GM12864 (cell line): ENCODE results near the gene SLC37A3.
A peak's percentile ranks its signal among the peaks of the same experiment; 100 is the strongest.
"Not testable (repeated sequence)": the region's sequence is repeated elsewhere in the genome, so short reads cannot be mapped to it uniquely, and the experiment has no call there.

Experiments
- DNase-seq: peaks from one replicate; pipeline ENCODE4 v3.0.0-alpha.2; 2011; ENCODE audit warnings: low read depth
- H3K4me3 ChIP-seq: 2 replicates; pipeline ENCODE4 v1.5.1; 2011; ENCODE audit warnings: mild to moderate bottlenecking, low read depth, low read length, control low read depth
- TF ChIP-seq, protein P1 (sequence below): IDR thresholded peaks from 2 replicates; pipeline ENCODE4 v1.5.1; 2011; ENCODE audit warnings: low read depth, mild to moderate bottlenecking, moderate library complexity, low read length, control low read depth, inconsistent platforms; ENCODE audit errors: missing control alignments

SLC37A3 gene

DNA sequence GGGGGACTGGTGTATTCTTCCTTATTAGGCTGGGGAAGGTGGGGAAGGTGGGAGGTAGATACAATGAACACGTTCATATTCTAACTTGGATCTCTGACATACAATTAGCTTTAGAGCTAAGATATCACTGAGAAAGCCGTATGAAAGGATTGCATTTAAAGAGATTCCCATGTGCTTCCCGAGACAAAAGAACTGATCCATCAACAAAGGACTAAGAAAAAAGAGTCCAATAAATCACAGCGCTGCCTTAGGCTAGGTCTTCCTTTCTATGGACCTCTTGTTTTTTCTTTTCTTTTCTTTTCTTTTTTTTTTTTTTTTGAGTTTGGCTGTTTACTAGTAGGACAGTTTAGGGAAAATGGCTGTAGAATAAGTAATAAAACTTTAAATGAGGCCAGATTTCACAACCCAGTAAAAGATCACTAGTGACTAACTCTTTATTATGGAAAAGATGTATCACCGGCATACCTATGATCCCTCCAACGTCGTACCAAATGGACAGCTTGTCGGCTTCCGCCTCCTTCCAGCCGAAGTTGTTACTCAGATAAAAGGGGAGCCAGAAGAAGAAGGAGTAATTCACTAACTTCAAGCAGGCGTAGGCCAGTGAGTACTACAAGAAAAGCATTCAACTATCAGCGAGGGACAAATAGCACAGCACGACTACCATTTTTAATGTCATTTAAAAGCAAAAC, 50.0 kb downstream of the SLC37A3 start:
- no peak for DNase-seq
- TF ChIP-seq, protein P1, sequence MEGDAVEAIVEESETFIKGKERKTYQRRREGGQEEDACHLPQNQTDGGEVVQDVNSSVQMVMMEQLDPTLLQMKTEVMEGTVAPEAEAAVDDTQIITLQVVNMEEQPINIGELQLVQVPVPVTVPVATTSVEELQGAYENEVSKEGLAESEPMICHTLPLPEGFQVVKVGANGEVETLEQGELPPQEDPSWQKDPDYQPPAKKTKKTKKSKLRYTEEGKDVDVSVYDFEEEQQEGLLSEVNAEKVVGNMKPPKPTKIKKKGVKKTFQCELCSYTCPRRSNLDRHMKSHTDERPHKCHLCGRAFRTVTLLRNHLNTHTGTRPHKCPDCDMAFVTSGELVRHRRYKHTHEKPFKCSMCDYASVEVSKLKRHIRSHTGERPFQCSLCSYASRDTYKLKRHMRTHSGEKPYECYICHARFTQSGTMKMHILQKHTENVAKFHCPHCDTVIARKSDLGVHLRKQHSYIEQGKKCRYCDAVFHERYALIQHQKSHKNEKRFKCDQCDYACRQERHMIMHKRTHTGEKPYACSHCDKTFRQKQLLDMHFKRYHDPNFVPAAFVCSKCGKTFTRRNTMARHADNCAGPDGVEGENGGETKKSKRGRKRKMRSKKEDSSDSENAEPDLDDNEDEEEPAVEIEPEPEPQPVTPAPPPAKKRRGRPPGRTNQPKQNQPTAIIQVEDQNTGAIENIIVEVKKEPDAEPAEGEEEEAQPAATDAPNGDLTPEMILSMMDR = no peak
- H3K4me3 ChIP-seq = no peak overlapping the region

DNA sequence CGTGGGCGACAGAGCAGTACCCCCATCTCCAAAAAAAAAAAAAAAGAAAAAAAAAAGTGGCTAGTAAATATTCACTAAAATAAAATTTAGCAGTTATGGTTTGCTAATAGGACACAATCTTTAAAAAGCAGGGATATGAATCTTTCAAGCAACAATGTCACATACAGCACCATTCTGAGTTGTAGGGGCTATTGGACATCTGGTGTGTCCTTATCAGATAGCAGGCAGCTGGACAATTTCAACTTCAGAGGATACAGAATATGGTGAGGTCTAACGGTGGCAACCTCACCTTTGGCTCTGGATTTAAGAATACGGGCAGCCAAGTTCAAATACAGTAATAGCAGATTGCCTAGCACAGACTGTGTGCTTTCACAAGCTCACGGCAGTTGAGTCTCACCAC, 51.1 kb downstream of the SLC37A3 start:
- DNase-seq = no peak
- H3K4me3 ChIP-seq = no peak overlapping the region

DNA sequence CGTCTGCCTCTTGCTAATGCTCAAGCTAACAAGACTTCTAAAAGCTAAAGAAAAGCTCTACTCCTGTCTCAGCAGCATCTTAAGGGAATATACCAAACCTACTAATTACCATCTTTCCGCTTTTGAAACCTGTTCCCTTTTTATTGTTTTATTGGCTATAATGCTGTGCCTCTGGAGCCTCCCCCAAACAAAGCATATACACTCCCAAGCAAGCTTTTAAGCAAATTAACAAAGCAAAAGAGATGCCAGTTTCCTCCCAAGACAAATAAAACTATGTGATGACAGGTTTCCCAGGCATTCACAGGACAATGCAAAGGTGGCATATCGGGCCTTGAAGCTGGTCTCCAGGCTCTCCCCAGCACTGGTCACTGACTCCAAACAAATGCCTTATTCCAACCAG, 52.9 kb downstream of the SLC37A3 start:
- DNase-seq = no peak
- H3K4me3 ChIP-seq = no peak overlapping the region
- TF ChIP-seq, protein P1 = no peak

More for the DNA sequence above, 51.1 kb downstream of the SLC37A3 start:
- TF ChIP-seq, protein P1 = no peak

DNA sequence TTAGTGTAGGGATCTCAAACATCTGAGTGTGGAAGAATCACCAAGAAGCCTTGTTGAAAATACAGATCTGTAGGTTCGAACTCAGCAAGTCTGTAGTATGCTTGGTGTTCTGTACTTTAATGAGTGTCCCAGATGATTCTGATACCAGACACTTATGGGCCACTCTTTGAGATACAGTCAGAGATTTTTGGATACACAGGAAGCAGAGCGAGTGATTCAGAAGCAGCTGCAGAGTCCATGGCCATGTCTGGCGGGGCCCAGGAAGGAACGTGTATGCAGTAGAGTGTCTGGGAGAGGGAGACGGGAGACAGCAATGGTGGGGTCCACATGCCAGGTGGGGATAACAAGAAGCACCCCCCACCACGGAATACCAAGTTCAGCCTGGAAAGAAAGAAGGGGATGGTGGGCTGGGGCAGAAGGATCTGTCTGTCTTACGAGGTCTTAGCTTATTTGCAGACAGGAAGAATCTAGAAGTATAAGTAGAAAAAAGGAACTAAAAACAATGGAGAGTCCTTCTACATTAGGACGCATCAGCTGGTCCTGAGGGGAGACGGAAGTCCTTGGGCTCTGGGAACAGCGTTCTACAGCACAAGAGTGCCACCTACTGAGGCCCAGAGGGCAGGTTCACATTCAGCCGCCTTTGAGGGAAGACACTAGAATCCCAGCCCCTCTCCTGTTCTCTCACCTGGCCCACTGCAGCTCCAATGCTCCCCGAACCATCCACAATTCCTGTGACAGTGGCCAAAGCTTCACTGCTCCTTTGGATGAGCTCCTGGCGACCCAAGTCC, 55.4 kb downstream of the SLC37A3 start:
- DNase-seq = no peak
- TF ChIP-seq, protein P1 = peak; percentile 60
- H3K4me3 ChIP-seq = no peak overlapping the region

DNA sequence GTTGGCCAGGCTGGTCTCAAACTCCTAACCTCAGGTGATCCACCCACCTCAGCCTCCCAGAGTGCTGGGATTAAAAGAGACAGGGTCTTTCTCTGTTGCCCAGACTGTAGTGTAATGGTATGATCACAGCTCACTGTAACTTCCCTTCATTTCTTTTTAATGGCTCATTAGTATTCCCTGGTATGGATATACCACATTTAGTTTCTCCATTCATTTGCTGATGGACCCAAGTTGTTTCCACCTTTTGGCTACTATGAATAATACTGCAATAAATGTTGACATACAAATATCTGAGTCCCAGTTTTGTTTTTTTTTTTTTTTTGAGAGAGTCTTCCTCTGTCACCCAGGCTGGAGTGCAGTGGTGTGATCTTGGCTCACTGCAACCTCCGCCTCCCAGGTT, 59.4 kb downstream of the SLC37A3 start:
- H3K4me3 ChIP-seq, DNase-seq: not testable (repeated sequence)

DNA sequence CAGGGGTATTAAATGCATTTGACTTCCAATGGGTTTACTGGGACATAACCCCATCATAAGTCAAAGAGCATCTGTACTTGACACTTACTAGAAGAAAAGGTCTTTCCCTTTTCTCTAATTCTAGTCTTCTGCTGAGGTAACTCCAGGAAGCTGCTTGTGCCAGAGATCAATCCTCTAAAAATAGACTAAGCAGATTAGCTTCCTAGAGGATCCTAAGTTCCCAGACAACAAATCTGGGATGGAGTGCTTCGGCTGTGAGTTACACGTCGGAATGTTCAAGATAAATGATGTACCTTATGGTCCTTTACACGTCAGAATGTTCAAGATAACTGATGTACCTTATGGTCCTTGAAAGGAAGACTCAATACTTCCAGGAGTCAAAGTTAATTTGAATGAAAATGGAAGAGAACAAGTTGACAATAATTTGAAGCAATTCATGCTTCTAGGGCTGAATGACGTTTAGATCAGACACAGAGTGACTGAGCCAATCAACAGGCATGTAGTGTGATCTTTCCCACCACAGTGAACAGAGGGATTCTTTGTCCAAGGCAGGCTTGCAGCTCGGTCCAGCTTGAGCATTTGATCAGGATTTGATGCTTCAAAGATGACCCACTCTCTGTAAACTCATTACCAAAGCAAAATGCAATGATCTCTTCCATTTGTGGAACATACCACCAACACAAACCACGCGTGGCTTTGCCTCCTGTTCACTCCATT, 63.8 kb downstream of the SLC37A3 start:
- no peak for DNase-seq
- TF ChIP-seq, protein P1 = no peak
- H3K4me3 ChIP-seq = no peak overlapping the region

DNA sequence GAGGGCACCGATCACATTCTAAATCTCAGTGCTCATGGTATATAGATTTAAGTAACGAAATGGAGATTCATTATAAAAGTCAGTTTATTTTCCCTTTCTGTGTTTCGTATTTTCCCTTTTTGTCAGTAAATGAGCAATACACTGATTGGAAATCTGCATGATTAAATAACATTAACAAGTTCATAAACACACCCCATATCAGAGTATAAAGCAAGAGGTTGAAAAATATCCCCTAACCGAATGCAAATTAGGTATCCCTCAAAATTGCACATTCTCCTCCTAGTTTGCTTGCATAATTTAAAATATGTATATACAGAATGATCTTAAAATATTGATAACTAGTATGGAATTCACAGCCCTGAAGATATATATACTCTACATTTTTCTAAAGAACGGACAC, 64.6 kb downstream of the SLC37A3 start:
- TF ChIP-seq, protein P1 = no peak
- no peak for DNase-seq
- no peak overlapping the region for H3K4me3 ChIP-seq
